ENCODE results near the gene TFAP2A.

TFAP2A gene

DNA sequence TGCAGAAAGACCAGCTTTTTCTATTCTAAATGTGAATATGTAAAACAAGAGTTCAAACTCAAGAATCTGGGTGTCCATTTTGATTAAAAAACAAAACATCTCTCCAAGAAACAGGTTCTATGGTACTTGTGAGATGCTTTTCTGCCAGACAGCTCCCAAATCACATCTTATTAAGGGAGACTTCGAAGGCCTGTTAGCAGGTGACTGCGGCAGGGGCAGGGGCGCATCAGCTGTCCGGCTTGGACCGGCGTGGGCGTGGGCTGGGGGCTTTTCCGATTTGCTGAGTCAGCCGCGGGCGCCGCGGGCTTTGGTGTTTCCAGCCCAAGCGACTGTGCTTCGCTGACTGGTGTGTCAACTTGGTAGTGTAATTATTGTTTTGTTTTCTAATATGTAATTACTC, 32.6 kb downstream of the TFAP2A start:
- no peak for DNase-seq

DNA sequence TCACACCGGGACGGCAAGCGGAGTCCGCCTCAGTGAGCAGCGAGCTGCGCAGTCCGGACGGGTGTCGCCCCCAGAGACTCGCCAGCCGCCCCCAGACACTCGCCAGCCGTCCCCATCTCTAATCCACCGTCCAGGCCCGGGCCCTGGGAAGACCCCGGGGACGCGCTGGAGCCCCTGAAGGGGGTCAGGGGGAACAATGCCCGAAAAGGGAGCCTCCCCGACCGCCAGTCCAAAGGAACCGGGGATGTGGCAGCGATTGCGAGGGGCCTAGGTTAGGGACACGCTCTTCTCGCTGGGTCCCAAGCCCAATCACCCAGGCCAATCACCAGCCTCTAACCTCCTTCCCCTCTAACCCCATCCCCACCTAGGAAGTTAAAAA, 33.1 kb downstream of the TFAP2A start:
- no peak for DNase-seq

DNA sequence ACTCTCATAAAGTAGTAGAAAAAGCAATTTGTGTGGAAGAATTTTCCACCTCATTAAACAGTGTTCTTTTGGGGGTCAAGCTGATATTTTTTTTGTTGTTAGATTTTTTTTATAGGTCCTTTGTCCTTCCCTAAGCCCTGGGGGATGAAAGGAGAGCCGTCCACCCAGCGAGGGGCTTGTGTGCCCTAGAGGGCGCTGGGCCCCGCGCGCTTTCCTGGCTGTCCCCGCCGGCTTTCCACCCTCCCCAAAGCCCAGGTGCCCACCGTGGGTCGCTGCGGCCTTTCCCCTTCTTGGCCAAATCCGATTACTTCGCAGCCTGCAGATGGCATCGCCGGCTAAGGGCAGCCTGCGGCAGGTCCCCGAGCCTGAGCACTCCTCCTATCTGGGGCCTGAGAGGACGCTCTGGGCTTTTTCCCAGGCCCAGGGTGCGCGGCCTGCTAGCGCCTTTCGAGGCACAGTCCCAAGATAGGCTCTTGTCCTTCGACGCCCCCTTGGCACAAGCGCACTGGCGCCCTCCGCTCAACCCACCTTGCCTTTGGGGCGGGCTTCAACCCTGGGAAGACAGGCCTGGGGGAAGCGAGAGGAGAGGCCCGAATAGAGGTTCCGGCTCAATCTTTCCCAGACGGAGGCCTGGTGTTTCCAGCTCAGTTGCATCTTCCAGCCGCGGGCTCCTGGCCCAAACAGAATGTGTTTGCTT, 33.6 kb downstream of the TFAP2A start:
- DNase-seq, result no peak

DNA sequence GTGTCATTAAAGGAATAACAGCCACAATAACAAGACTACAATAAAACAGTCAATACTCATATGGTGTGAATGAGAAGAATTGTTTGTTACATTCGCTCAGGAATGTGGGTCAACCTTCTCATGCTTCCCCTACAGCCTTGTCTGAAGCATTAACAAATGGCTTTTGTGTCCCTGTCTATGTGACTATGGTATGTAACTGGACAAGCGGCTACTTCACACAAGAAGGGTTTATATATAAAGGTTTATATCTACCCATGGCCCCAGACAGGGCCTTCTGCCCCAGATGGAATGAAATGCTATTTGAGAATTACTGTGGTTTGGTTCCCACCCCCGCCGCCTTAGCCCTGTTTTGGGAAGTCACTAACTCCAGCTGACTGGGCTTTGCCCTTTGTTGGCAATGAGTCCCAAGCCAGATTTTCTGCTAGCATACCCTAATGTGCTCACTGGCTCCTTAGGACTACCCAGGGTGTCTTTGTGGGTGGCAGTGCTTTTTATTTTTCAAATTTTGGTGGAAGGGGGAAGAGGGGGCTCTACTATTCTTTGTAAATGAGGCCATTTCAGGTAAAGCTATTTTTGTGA, 39.4 kb downstream of the TFAP2A start:
- no peak for DNase-seq

DNA sequence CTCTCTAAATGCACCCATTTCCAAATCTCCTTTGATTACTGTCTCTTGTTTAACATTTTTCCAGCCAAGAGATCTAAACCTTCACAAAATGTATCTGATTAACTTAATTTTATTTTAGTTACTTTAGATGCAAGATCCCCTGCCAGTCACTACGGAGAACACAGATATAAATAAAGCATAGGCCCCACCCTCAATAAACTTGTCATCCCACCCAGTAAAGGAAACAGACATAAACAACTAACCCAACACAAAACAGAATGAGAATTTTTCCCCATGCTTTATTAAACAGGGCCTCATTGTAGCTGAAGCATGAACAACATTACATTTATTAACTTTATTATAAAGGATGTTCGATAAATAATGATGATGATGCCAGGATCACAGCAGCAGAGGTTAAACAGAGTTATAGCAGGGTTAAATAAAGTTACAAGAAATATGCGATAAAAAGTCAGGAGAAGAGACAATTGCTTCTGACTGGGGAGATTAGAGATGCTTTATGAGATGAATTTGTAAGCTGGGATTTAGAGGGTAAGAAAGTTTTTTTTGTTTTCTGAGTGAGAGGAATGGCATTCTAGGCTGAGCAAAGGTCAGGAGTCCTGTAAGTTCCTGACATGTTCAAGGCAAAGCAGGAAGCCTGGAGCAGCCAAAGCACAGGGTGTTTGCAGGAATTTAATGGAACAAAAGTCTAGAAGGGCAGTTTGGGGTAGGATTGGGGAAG, 41.1 kb downstream of the TFAP2A start:
- DNase-seq, result no peak

DNA sequence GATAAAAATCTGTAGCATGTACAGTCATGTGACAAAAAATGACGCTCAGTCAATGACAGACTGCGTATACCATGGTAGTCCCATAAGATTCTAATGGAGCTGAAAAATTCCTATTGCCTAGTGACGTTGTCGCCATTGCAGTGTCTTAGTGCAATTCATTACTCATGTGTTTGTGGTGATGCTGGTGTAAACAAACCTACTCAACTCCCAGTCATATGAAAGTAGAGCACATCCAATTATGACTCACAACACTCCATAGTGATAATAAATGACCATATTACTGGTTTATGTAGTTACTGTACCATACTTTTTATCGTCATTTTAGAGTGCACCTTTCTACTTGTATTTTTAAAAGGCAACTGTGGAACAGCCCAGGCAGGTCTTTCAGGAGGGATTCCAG, 45.0 kb downstream of the TFAP2A start:
- no peak for DNase-seq

DNA sequence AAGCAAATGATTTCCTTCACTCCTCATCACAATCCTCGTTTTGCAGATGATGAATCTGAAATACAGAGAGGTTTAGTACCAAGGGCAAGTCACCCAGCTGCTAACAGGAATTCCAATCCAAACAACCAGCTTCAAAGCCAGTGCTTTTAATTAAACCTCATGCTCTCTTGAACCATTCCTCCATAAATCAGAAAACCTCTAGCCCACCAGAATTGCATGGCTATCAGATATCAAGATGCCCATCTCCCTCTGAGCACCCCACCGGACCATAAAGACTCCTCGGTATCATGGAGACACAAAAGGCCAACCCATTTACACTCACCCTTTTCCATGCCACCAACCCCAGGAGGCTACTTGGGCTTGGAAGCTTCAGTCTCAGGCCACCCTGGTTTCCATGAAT, 46.0 kb downstream of the TFAP2A start:
- no peak for DNase-seq

DNA sequence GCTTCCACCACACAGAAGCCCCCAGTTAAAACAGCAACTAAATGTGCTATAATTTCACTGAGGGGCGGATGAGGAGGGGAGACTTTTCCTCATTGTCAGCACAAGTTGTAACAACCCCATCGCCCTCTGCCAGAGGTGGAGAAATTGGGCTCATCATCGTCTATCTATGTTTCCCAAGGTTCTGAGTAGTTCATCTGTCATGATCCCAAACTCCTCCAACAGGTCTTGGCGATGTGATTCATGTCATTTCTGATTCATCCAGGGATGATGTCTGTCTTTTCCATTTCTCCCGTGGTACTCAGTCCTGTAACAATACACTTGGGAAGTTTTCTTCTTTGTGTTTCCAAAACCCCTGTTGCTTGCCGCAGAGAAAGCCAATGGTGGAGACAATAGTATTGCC, 51.0 kb downstream of the TFAP2A start:
- no peak for DNase-seq

DNA sequence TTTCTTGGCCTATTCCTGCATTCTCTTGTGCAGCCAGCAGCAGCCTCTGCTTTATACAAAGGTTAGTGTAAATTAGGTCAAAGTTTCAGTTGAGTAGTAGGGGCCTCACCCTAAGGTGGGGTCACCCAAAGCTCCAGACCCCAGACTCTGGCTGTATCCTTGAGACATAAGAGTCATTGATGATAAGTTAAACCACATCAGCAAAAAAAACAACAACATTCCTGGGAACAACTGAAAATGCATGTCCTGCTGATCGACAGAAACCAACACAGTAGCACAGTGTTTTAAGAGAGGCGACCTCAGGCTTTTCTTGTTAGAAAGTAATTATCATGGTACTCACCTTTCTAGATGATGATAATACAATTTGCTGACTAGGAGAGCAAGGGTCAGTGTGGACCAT, 52.6 kb downstream of the TFAP2A start:
- no peak for DNase-seq

DNA sequence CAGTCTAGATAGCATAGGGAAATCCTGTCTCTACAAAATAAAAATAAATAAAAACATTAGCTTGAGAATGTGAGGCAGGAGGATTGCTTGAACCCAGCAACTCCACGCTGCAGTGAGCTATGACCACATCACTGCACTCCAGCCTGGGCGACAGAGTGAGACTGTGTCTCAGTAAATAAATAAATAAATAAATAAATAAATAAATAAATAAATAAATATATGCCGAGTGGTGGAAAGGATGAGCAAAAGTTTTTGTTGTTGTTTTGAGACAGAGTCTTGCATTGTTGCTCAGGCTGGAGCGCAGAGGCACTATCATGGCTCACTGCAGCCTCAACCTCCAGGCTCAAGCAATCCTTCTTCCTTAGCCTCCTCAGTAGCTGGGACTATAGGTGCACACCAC, 53.4 kb downstream of the TFAP2A start:
- DNase-seq, result no peak

DNA sequence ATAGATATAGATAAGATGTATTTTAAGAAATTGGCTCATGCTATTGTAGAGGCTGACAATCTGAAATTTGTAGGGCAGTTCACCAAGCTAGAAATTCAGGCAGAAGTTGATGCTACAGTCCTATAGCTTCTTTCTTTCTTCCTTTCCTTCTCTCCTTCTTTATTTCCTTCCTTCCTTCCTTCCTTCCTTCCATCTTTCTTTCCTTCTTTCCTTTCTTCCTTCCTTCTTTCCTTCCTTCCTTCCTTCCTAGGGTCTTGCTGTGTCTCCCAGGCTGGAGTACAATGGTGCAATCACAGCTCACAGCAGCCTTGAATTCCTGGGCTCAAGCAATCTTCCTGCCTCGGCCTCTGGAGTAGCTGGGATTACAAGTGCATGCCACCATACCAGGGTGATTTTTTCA, 55.3 kb downstream of the TFAP2A start:
- no peak for DNase-seq

DNA sequence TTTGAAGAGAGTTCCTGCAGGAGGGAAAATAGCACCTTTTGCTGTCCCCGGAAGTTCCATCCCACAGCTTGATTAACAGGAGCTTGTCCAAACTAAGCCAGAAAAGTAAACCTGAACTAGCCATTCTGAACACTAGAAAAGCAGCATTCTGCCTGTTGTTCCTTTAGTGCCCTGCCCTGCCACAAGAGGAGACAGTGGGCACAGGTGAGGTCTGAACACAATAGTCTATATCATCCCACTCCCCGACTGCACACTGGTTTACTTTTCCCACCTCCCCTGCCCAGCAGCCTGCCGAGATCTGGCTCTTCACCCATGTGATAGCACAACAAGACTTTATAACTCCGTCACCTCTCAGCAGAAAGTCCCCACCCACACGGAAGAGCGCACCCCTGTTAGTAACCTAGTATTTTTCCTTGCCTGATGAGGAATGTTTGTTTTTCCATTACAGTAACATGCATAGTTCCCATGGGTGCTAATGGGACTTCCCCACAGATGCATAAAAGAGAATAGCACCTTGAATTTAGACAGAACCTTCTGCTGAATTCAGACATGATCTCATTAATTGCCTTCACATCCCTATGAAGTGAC, 59.7 kb downstream of the TFAP2A start:
- no peak for DNase-seq

DNA sequence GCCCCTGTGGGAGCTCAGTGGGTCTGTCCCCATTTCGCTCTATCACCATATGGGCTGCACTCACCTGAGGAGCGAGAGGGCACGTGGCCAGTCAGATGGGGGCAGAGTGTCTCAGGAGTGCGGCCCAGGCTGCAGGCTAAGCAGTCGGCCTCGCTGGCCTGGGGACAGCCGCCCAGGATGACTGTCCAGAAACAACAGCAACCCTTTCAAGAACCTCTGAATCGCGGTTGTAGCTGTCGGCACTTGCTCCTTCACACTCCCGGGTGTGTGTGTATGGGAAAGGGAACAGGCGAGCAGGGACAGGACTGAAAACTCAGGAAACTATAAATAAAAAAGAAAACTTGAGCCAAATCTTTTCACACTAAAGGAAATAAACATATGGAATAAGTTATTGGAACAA, 63.1 kb downstream of the TFAP2A start:
- DNase-seq, result no peak

DNA sequence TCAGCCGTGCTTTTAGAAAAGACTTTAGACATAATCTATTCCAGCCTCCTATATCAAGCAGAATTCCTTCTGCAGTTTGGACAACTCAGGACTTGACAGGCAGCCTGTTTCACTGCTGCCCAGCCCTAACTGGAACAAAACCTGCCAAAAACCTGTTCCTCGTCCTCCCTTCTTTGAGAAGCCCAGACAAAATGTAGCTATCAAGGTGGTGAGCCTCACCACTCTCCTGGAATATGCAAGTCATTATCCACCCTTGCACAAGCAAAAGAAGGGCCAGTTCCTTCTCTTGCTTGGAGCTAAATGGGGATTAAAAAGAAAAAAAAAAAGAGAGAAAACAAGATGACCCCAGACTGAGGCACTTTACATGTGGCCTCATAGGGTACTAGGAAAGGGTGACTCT, 64.2 kb downstream of the TFAP2A start:
- DNase-seq, result no peak

DNA sequence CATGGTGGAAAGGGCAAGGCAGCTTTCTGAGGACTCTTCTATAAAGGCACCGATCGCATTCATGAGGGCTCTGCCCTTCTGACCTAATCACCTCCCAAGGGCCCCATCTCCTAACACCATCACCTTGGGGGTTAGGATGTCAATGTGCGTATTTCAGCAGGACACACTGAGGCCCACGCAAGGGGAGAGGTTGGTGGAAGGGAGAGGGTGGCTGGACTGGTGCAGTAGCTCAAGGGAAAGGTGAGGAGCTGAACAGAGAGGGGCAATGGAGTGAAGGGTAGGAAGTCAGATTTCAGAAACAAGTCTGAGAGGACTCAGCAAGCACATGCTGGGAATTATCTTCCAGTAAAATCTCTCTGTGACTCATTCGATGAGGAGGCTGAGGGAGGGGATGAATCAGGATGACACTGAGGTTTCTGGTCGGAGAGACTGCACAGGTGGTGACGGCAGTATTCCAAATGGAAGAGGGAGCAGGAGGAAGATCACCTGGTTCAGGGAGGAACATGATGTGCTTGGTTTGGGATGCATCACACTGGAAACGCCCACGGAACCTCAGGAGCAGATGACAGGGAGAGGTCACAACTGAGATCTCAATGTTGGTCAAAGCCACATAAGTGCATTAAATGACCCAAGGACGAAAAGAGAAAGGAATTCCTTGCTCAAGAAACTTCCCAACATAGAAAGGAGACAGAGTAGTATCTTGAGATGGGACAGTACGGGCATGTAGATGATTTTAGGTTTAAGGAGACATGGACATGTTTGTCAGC, 67.1 kb downstream of the TFAP2A start:
- DNase-seq, result no peak
